ENCODE results near the gene BACH2.
"Not testable (repeated sequence)": the region's sequence is repeated elsewhere in the genome, so short reads cannot be mapped to it uniquely, and the experiment has no call there.

The BACH2 gene

DNA sequence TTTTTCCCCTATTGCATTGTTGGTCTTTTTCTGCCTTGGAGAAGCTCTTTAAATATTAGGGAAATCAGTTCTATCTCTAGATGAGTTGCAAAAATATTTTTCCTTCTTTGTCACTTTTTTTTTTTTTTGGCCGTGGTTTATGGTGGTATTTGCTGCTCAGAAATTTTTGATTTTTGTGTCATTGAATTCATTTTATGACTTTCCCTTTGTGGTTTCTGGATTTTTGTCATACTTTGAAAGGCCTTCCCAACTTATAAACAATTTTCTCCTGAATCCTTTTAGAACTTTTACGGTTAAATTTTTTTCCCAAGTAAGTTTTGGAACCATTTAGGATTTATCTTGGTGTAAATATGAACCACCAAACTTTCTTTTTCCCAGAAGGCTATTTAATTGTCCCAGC, 256.7 kb downstream of the BACH2 start:
- TF ChIP-seq, protein P1, sequence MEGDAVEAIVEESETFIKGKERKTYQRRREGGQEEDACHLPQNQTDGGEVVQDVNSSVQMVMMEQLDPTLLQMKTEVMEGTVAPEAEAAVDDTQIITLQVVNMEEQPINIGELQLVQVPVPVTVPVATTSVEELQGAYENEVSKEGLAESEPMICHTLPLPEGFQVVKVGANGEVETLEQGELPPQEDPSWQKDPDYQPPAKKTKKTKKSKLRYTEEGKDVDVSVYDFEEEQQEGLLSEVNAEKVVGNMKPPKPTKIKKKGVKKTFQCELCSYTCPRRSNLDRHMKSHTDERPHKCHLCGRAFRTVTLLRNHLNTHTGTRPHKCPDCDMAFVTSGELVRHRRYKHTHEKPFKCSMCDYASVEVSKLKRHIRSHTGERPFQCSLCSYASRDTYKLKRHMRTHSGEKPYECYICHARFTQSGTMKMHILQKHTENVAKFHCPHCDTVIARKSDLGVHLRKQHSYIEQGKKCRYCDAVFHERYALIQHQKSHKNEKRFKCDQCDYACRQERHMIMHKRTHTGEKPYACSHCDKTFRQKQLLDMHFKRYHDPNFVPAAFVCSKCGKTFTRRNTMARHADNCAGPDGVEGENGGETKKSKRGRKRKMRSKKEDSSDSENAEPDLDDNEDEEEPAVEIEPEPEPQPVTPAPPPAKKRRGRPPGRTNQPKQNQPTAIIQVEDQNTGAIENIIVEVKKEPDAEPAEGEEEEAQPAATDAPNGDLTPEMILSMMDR (IDR thresholded peaks at IDR 0.05; ENCODE audit: low read depth, low read length): no peak
- no peak for DNase-seq (ENCODE audit: extremely low read depth, low read depth)

DNA sequence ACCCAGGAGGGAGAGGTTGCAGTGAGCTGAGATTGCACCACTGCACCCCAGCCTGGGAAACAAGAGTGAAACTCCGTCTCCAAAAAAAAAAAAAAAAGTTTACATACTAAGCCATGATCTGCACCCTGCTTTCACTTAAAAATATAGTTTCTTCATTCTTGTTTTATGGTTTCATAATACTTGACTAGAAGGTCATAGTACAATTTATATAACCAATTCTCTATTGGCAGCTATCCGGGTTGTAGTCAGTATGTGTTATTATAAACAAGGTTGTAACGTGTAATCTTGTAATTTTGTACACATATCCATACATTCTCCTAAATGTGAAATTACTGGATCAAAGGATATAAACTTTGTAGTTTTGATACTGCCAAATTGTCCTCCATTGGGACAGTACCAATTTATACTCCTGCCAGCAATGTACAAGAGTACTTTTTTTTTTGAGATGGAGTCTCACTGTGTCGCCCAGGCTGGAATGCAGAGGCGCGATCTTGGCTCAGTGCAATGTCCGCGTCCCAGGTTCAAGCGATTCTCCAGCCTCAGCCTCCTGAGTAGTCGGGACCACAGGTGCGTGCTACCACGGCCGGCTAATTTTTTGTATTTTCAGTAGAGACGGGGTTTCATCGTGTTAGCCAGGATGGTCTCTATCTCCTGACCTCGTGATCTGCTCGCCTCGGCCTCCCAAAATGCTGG, 257.5 kb downstream of the BACH2 start:
- TF ChIP-seq, protein P1 (IDR thresholded peaks at IDR 0.05; ENCODE audit: low read depth, low read length): no peak
- no peak for DNase-seq (ENCODE audit: extremely low read depth, low read depth)

DNA sequence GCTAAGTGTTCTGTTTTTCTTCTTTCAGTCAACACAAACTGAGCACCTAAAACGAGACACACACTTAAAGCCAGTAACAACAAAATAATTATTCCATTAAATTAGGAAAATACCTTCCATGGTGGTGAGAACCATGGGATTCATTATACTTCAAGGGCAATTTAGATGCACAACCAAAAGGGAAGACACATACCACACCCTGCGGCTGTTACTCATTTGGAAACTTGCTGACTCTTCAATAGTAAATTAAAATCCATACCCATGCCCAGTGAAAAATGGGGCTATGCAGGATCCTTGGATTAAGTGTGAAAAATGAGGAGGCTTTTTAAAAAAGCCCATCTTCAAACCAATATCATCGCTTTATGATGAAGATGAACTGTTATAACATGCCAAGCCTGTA, 259.7 kb downstream of the BACH2 start:
- no peak for DNase-seq (ENCODE audit: extremely low read depth, low read depth)
- TF ChIP-seq, protein P1 (IDR thresholded peaks at IDR 0.05; ENCODE audit: low read depth, low read length): no peak

DNA sequence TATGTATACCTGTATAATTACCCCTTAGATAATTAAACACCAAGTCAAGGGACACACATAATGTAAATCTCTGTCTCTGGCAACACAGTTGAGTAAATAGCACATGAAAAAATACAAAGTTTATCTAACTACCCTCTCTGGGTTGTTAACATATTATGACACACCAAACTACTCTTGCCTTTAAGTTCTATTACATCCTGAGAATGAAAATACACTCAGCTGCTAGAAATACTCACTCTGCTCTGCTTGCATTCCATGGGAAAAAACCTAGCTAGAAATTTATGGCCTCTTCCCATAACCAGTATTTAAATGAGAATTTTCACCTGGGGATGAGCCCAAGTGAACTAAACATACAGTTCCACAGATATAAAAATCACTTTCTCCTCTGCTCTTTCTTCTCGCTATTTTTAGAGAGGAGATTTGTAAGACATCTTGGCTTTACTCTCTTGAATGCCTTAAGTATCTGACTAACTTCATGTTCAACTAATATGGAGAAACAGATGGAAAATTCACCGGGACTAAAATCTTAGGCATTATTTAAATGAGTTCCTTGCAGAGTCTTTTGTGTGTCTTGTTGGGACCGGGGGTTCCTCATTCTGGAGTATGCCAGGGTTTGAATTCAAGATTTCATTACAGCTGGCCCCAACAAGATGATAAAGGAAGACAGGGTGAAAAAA, 261.5 kb downstream of the BACH2 start:
- DNase-seq (ENCODE audit: extremely low read depth, low read depth): no peak
- TF ChIP-seq, protein P1 (IDR thresholded peaks at IDR 0.05; ENCODE audit: low read depth, low read length): no peak

DNA sequence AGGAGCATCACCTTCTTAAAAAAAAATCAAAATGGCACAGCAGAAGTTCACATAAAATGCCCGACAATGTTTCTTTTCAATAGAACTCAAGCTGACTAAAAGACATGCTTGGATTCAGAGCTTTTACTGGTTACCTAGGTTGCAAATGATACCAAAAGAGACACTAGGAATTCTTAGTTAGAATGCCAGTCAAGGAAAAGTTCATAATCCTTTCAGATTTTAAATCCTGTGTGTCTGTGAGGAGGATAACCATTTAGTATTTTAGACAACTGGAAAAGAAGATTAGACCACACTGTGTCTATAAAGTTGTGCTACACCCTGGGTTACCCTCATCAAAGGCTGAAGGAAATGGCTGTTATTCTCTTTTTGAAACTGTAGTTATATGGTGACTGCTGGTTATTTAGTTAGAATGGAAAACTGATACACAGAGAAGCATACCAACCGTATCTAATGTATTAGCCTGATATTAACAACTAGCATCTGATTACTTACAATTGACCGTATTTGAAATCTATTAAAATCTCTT, 262.8 kb downstream of the BACH2 start:
- DNase-seq (ENCODE audit: extremely low read depth, low read depth): no peak
- TF ChIP-seq, protein P1 (IDR thresholded peaks at IDR 0.05; ENCODE audit: low read depth, low read length): no peak

DNA sequence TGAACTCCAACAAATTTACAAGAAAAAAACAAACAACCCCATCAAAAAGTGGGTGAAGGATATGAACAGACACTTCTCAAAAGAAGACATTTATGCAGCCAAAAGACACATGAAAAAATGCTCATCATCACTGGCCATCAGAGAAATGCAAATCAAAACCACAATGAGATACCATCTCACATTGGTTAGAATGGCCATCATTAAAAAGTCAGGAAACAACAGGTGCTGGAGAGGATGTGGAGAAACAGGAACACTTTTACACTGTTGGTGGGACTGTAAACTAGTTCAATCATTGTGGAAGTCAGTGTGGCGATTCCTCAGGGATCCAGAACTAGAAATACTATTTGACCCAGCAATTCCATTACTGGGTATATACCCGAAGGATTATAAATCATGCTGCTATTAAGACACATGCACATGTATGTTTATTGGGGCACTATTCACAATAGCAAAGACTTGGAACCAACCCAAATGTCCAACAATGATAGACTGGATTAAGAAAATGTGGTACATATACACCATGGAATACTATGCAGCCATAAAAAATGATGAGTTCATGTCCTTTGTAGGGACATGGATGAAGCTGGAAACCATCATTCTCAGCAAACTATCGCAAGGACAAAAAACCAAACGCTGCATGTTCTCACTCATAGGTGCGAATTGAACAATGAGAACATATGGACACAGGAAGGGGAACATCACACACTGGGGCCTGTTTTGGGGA, 264.0 kb downstream of the BACH2 start:
- DNase-seq (ENCODE audit: extremely low read depth, low read depth): not testable (repeated sequence)

DNA sequence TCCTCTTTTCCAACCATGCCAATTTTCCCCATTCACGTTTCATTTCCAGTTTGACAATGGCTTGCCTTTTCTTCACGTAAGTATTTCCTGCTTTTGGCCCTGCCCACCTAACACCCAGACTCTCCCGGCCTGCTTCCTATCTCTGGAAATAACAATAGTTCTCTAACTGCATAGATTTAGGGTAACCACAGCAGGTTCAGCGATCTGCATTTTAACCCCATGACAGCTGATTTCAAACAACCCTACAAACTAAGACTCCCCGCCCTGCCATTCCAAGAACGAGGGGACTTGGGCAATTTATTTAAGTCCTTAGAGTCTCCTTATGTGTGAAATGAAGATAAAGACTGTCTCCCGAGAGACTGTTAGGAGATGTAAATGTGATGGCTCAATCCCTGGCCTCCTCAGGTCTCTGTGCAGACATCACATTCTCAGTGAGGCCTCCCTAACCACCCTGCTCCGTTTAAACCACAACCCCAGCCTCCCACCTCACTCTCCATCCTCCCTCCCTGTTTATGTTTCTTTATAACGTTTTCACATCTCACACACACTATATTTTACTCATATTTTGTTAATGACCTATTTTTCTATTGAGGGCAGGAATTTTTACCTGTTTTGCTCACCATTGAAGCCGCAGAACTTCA, 267.5 kb downstream of the BACH2 start:
- TF ChIP-seq, protein P1 (IDR thresholded peaks at IDR 0.05; ENCODE audit: low read depth, low read length): no peak
- DNase-seq (ENCODE audit: extremely low read depth, low read depth): no peak
